Uterus (tissue), 4 donors: Measurements from ENCODE around the gene GRIA1. TPM values are rescaled to one million over a fixed set of nuclear protein-coding genes. Genes with fewer than 3 reads are reported as not detected.

ENCODE experiments used
- DNase-seq, 2 donors: peaks; one replicate each; pipeline ENCODE4 v3.0.0-alpha.2; 2019 to 2020
- H3K27ac ChIP-seq, 2 donors: fragments of 200-600 bp; sonication (generic); 1 replicate in 1 of 2; 2 replicates in 1 of 2; pipeline ENCODE4 v1.5.1; 2016 to 2018
- H3K27me3 ChIP-seq, 2 donors: fragments of 200-600 bp; sonication (generic); one replicate each; pipeline ENCODE4 v1.5.1; 2018 to 2019; ENCODE audit warnings: control low read depth in 1 of 2
- H3K36me3 ChIP-seq, 2 donors: fragments of 200-600 bp; sonication (generic); one replicate each; pipeline ENCODE4 v1.5.1; 2019; ENCODE audit warnings: control low read depth in 1 of 2
- H3K4me1 ChIP-seq, 2 donors: fragments of 200-600 bp; sonication (generic); one replicate each; pipeline ENCODE4 v1.5.1; 2018 to 2019; ENCODE audit warnings: control low read depth in 1 of 2
- H3K4me3 ChIP-seq, 2 donors: fragments of 200-600 bp; sonication (generic); 1 replicate in 1 of 2; 2 replicates in 1 of 2; pipeline ENCODE4 v1.5.1; 2018 to 2019; ENCODE audit warnings: mild to moderate bottlenecking in 1 of 2
- H3K9me3 ChIP-seq, 2 donors: fragments of 200-600 bp; sonication (generic); one replicate each; pipeline ENCODE4 v1.5.1; 2019; ENCODE audit warnings: control low read depth in 1 of 2
- POLR2A ChIP-seq, 2 donors: fragments of 450-650 bp; IDR thresholded peaks; one replicate each; pipeline ENCODE4 v1.6.1; 2016; ENCODE audit warnings: antibody characterized with exemption in 2 of 2, mild to moderate bottlenecking in 1 of 2, moderate library complexity in 1 of 2
- intact Hi-C: fragments of 100-400 bp; cut with DNase I; formaldehyde crosslinking; loops from one replicate; pipeline ENCODE4 v1.15.1; 2023; ENCODE audit warnings: low total_unique reads
- total RNA-seq, 4 donors: library from RNA; depleted of rRNA in 3 of 4; stranded (reverse); fragments of >200 nt in 3 of 4; gene quantifications; one replicate each; pipeline versions ENCODE4 v1.1.0 to v1.2.4, GENCODE V29; 2014 to 2023
- TF ChIP-seq, protein P1 (sequence below), 4 experiments: fragments of 200-600 bp in 2 of 4; fragments of 450-650 bp in 2 of 4; sonication (generic) in 2 of 4; IDR thresholded peaks; one replicate each; pipeline ENCODE4 v1.5.1; 2016 to 2019; ENCODE audit warnings: antibody characterized with exemption in 4 of 4, mild to moderate bottlenecking in 2 of 4, moderate library complexity in 1 of 4
- donor health status: DM: yes; HTN: yes; CAD: no.

Gene GRIA1
- total RNA-seq, 4 donors from 2014 or later = 0.37 to 24.1 (median 1.5) TPM; not detected in 1

DNA sequence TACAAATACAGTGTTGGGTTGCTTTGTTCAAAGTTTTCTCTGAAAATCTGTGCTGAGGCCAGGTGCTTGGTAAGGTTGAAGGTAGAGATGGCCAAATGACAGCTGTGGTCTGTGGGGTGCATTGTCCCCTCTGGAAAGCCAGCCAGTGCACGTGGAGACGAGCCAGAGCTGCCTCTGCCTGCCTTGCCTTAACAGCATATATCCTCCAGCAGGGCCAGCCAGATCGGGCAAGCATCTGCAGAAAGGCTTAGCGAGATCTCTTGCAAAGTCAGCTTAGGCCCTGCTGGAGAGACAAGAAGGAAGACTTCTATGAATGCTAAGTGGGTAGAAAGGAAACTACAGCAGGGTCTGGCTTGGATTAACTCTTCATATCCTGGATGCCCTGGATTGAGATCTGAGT is 49.5 kb downstream of the GRIA1 start:
- no peak for TF ChIP-seq POLR2A (IDR thresholded peaks at IDR 0.05)
- TF ChIP-seq, protein P1, sequence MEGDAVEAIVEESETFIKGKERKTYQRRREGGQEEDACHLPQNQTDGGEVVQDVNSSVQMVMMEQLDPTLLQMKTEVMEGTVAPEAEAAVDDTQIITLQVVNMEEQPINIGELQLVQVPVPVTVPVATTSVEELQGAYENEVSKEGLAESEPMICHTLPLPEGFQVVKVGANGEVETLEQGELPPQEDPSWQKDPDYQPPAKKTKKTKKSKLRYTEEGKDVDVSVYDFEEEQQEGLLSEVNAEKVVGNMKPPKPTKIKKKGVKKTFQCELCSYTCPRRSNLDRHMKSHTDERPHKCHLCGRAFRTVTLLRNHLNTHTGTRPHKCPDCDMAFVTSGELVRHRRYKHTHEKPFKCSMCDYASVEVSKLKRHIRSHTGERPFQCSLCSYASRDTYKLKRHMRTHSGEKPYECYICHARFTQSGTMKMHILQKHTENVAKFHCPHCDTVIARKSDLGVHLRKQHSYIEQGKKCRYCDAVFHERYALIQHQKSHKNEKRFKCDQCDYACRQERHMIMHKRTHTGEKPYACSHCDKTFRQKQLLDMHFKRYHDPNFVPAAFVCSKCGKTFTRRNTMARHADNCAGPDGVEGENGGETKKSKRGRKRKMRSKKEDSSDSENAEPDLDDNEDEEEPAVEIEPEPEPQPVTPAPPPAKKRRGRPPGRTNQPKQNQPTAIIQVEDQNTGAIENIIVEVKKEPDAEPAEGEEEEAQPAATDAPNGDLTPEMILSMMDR (IDR thresholded peaks at IDR 0.05) = no peak

GRCh38 chr5:153542536-153542935 is 52.1 kb downstream of the GRIA1 start:
- Histone ChIP-seq H3K27ac (no peak overlapping the region), H3K4me1 (no peaks in the 10 kb centered on the region), H3K9me3 (no peaks in the 10 kb centered on the region), H3K4me3 (no peak overlapping the region), H3K27me3 (no peaks in the 10 kb centered on the region), H3K36me3 (no peaks in the 10 kb centered on the region)
- TF ChIP-seq POLR2A (IDR thresholded peaks at IDR 0.05) = no peak
- TF ChIP-seq, protein P1 (IDR thresholded peaks at IDR 0.05) = no peak
- intact Hi-C loops = no loop called here
- DNase-seq = no peak

More for the DNA sequence above, 49.5 kb downstream of the GRIA1 start:
- Histone ChIP-seq H3K4me1 (no peaks in the 10 kb centered on the region), H3K27ac (no peak overlapping the region), H3K36me3 (no peaks in the 10 kb centered on the region), H3K9me3 (no peaks in the 10 kb centered on the region), H3K27me3 (no peaks in the 10 kb centered on the region), H3K4me3 (no peak overlapping the region)
- intact Hi-C loops = no loop called here
- no peak for DNase-seq

DNA sequence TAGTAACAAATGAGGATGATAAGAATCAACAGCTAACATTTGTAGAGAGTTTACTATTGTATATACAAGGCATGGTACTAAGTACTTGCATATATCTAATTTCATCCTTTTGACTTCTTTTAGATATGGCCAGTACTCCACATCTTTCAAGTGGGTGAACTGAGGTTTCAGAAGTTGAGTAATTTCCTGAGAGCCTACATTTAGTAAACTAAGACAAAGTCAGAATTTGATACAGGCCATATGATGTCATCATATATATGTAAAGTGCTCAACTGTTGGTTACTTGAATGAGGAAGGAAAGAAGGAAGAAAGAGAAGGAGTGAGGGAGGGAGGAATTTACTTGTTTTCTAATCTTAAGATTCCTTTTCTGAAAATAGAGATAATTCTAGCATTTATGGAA is 52.8 kb downstream of the GRIA1 start:
- no peaks in the 10 kb centered on the region for H3K27me3 ChIP-seq
- DNase-seq = no peak
- no peaks in the 10 kb centered on the region for H3K4me1 ChIP-seq
- H3K4me3 ChIP-seq = no peak overlapping the region
- H3K27ac ChIP-seq = no peak overlapping the region
- H3K36me3 ChIP-seq = no peaks in the 10 kb centered on the region
- intact Hi-C loops = no loop called here
- TF ChIP-seq, protein P1 (IDR thresholded peaks at IDR 0.05) = no peak
- no peak for TF ChIP-seq POLR2A (IDR thresholded peaks at IDR 0.05)
- no peaks in the 10 kb centered on the region for H3K9me3 ChIP-seq

DNA sequence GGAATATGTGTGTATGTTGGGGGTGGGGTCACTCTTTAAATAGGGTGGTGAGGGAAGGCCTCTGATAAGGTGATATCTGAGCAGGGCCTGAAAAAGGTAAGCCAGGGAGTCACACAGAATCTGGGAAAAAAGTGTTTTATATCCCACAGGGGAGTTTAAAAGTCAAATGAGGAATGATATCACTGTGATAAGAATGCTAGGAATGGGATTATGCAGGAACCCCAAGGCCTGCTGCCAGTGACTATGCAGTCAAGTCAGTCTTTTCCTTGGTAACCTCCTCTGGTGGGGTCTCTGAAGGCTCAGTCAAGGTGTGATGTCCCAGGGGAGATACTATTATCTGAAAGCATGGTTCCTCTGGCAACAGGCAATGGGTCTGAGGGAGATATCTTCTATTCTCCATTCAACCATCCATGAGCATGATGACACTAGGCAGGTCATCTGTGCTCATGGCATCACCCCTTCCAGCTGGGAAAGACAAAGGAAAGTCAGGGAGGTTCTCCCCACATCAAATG is 53.5 kb downstream of the GRIA1 start:
- H3K36me3 ChIP-seq = no peaks in the 10 kb centered on the region
- H3K9me3 ChIP-seq = no peaks in the 10 kb centered on the region
- no peak for TF ChIP-seq POLR2A (IDR thresholded peaks at IDR 0.05)
- TF ChIP-seq, protein P1 (IDR thresholded peaks at IDR 0.05) = no peak
- no peak overlapping the region for H3K4me3 ChIP-seq
- no peaks in the 10 kb centered on the region for H3K27me3 ChIP-seq
- no peaks in the 10 kb centered on the region for H3K4me1 ChIP-seq
- H3K27ac ChIP-seq = no peak overlapping the region
- DNase-seq = no peak
- intact Hi-C loops = no loop called here

GRCh38 chr5:153544706-153545105 is 54.2 kb downstream of the GRIA1 start:
- TF ChIP-seq POLR2A (IDR thresholded peaks at IDR 0.05) = no peak
- TF ChIP-seq, protein P1 (IDR thresholded peaks at IDR 0.05) = no peak
- no peak overlapping the region for H3K4me3 ChIP-seq
- H3K27me3 ChIP-seq = no peaks in the 10 kb centered on the region

More at GRCh38 chr5:153544706-153545105, 54.2 kb downstream of the GRIA1 start:
- Histone ChIP-seq H3K9me3 (no peaks in the 10 kb centered on the region), H3K36me3 (no peaks in the 10 kb centered on the region), H3K27ac (no peak overlapping the region), H3K4me1 (no peaks in the 10 kb centered on the region)
- no peak for DNase-seq
- intact Hi-C loops = no loop called here
